ENCODE measurements around the gene MKNK2.
A peak's percentile ranks its signal among the peaks of the same experiment; 100 is the strongest.
"Not testable (repeated sequence)": the region's sequence is repeated elsewhere in the genome, so short reads cannot be mapped to it uniquely, and the experiment has no call there.

Gene MKNK2

GRCh38 chr19:2043961-2044708 lies 6.9 kb downstream of the MKNK2 start:
- DNase-seq (ENCODE audit: low read depth): no peak

GRCh38 chr19:2043251-2043641 lies 7.8 kb downstream of the MKNK2 start:
- DNase-seq (ENCODE audit: low read depth): no peak

- DNase-seq (ENCODE audit: low read depth): no peak
Observed at GRCh38 chr19:2042485-2043250, 8.4 kb downstream of the MKNK2 start.

GRCh38 chr19:2041683-2042484 lies 9.2 kb downstream of the MKNK2 start:
- DNase-seq (ENCODE audit: low read depth): peak; percentile 99

GRCh38 chr19:2041433-2041682 lies 9.7 kb downstream of the MKNK2 start:
- DNase-seq (ENCODE audit: low read depth): no peak

GRCh38 chr19:2040647-2041432 lies 10.2 kb downstream of the MKNK2 start:
- DNase-seq (ENCODE audit: low read depth): no peak

- no peak for DNase-seq (ENCODE audit: low read depth)
Observed at GRCh38 chr19:2039959-2040646, 10.9 kb downstream of the MKNK2 start.

- no peak for DNase-seq (ENCODE audit: low read depth)
Observed at GRCh38 chr19:2039089-2039958, 11.7 kb downstream of the MKNK2 start.

- DNase-seq (ENCODE audit: low read depth): no peak
Observed at GRCh38 chr19:2038284-2039088, 12.6 kb downstream of the MKNK2 start.

GRCh38 chr19:2037651-2038255 lies 13.3 kb downstream of the MKNK2 start:
- no peak for DNase-seq (ENCODE audit: low read depth)

- no peak for DNase-seq (ENCODE audit: low read depth)
Observed at GRCh38 chr19:2036424-2036823, 14.6 kb downstream of the MKNK2 start.

GRCh38 chr19:2035590-2035991 lies 15.5 kb downstream of the MKNK2 start:
- DNase-seq (ENCODE audit: low read depth): no peak

GRCh38 chr19:2034729-2035589 lies 16.1 kb downstream of the MKNK2 start:
- peak; percentile 39 for DNase-seq (ENCODE audit: low read depth)

- not testable (repeated sequence) for DNase-seq (ENCODE audit: low read depth)
Observed at GRCh38 chr19:2034253-2034652, 16.8 kb downstream of the MKNK2 start.

- DNase-seq (ENCODE audit: low read depth): no peak
Observed at GRCh38 chr19:2033825-2034159, 17.3 kb downstream of the MKNK2 start.

- no peak for DNase-seq (ENCODE audit: low read depth)
Observed at GRCh38 chr19:2033115-2033824, 17.8 kb downstream of the MKNK2 start.

GRCh38 chr19:2032296-2032941 lies 18.6 kb downstream of the MKNK2 start:
- no peak for DNase-seq (ENCODE audit: low read depth)
